Activated CD4-positive, alpha-beta memory T cell treated with anti-CD3 and anti-CD28 coated beads for 36 hours (primary cell): Measurements from ENCODE around the gene STRBP. TPM values are rescaled to one million over a fixed set of nuclear protein-coding genes. Genes with fewer than 3 reads are reported as not detected.
A peak's percentile ranks its signal among the peaks of the same experiment; 100 is the strongest.

Source experiments
- CTCF ChIA-PET: fragments of 350-600 bp; sonication (Branson Sonifier 250); formaldehyde crosslinking; loops from one replicate; lab custom pipeline; 2021; ENCODE audit warnings: antibody characterized with exemption, inconsistent platforms; lab: Charles Lee
- POLR2A ChIA-PET: fragments of 350-600 bp; sonication (Branson Sonifier 250); formaldehyde crosslinking; loops from one replicate; lab custom pipeline; 2021; ENCODE audit warnings: antibody characterized with exemption; lab: Charles Lee
- DNase-seq: peaks from one replicate; pipeline ENCODE4 v3.0.0-alpha.2; 2020
- H3K27ac Mint-ChIP-seq: one replicate; pipeline ENCODE4 v1.8.0; 2021; ENCODE audit warnings: mixed read lengths
- H3K27me3 Mint-ChIP-seq: one replicate; pipeline ENCODE4 v1.8.0; 2021; ENCODE audit warnings: mixed read lengths
- H3K36me3 Mint-ChIP-seq: one replicate; pipeline ENCODE4 v1.8.0; 2021; ENCODE audit warnings: mixed read lengths
- H3K4me1 Mint-ChIP-seq: one replicate; pipeline ENCODE4 v1.8.0; 2021; ENCODE audit warnings: low read depth, mixed read lengths
- H3K4me3 Mint-ChIP-seq: one replicate; pipeline ENCODE4 v1.8.0; 2021; ENCODE audit warnings: mild to moderate bottlenecking, mixed read lengths
- H3K9me3 Mint-ChIP-seq: one replicate; pipeline ENCODE4 v1.8.0; 2021; ENCODE audit warnings: mixed read lengths
- intact Hi-C: fragments of 100-400 bp; cut with micrococcal nuclease; formaldehyde crosslinking; loops from one replicate; pipeline ENCODE4 v1.15.1; 2023
- total RNA-seq, 2 experiments: library from RNA; stranded (reverse); gene quantifications; one replicate each; pipeline ENCODE4 v1.2.3, GENCODE V29; 2021

The STRBP gene
- 10 to 100 TPM; 27.5 to 29.1 TPM for total RNA-seq

DNA sequence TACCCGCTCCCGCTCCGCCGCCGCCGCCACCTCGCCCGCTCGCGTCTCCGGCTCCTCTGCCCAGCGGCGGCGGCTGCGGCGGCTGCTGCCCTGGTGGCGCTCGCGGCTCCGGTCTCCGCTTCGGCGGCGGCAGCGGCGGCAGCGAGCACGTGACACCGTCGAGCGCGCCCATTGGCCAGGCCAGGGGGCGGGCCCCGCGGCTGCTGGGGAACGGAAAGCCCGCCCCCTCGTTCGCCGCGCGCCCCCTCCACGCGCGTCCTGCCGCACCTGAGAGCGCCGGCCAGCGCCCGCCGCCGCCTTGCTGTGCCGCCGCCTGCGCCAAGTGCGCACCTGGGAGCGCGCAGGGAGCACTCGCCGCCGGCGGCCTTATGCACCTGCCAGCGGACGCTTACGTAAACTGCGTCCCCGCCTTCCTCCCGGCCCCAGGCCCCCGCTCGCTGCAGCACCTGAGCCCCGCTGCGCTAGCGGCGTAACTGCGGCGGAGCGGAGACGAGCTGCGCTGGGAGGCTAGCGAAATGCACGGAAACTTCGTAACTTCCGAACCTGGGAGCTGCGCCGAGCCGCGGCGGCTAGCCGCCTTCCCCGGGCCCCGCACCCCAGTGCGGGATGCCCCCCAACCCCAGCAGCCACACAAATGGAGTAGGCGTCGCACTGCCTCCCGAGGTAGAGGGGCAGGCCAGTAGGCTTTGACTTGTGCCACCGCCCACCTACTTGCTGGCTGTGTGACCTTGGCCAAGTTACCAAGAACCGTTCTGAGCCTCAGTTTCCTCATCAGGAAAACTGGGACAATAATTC is at the start of gene STRBP:
Gene STRBP, minus strand, starts transcription at position 122 of the 795 bp plus-strand sequence. CDS start 84,452 bp downstream, outside the sequence.
- Mint-ChIP-seq H3K36me3 (no peaks in the 10 kb centered on the region), H3K4me1 (peaks cover 18% of the 10 kb centered on the region), H3K4me3 (peak within 1 kb of the TSS; percentile 69), H3K27ac (no peak within 1 kb of the TSS), H3K9me3 (no peaks in the 10 kb centered on the region), H3K27me3 (no peaks in the 10 kb centered on the region)
- ChIA-PET POLR2A (interaction anchor here (0.7 to 1.1 kb wide), 2 partner anchors 54 to 71 kb away, joined by 3 to 4 read pairs; no protein-coding TSS in a partner anchor), CTCF (interaction anchor here (1.0 to 1.6 kb wide), 4 partner anchors 8 to 86 kb away, joined by 3 to 4 read pairs (median 4); no protein-coding TSS in a partner anchor)
- intact Hi-C loops = loop anchor here (1.0 to 2.0 kb wide), 4 partner anchors 36 to 71 kb away; no protein-coding TSS in a partner anchor
- peak; percentile 93 for DNase-seq

DNA sequence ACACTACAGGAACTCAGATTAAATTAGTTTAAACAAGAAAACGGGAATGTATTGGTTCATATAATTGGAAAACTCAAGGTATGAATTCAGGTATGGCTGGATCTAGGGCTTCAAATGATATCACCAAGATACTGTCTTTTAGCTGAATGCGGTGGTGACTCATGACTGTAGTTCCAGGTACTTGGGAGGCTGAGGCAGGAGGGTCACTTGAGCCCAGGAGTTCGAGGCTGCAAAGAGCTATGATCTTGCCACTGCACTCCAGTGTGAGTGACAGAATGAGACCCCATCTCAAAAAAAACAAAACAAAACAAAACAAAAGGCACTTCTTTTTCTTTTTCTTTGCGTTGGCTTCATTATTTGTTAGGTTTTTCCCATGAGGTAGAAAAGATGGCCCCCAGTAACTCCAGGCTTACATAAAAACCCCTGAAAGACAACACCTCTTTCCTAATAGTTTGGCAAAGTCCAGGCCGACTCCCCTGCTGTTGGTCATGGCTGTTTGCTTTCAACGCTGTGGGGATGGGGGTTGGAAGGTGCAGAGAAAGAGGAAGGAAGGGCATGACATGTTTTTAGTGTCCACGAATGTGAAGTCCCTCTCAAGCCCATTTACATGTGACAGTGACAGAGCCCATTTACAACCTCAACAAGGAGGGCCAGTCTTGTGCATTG is 47.8 kb upstream of the STRBP start:
- no peaks in the 10 kb centered on the region for H3K9me3 Mint-ChIP-seq
- H3K27me3 Mint-ChIP-seq = no peaks in the 10 kb centered on the region
- intact Hi-C loops = no loop called here
- no peak overlapping the region for H3K27ac Mint-ChIP-seq
- ChIA-PET POLR2A (no interaction called here), CTCF (no interaction called here)
- H3K36me3 Mint-ChIP-seq = no peaks in the 10 kb centered on the region
- no peak for DNase-seq
- peaks cover under 1% of the 10 kb centered on the region for H3K4me1 Mint-ChIP-seq
- no peak overlapping the region for H3K4me3 Mint-ChIP-seq

- CTCF ChIA-PET = no interaction called here
- H3K9me3 Mint-ChIP-seq = no peaks in the 10 kb centered on the region
- DNase-seq = no peak
- intact Hi-C loops = no loop called here
- H3K4me1 Mint-ChIP-seq = no peaks in the 10 kb centered on the region
- no peak overlapping the region for H3K27ac Mint-ChIP-seq
- no peaks in the 10 kb centered on the region for H3K27me3 Mint-ChIP-seq
- no peak overlapping the region for H3K4me3 Mint-ChIP-seq
- H3K36me3 Mint-ChIP-seq = no peaks in the 10 kb centered on the region
- POLR2A ChIA-PET = no interaction called here
Observed at GRCh38 chr9:123315635-123316034, 47.2 kb upstream of the STRBP start.

DNA sequence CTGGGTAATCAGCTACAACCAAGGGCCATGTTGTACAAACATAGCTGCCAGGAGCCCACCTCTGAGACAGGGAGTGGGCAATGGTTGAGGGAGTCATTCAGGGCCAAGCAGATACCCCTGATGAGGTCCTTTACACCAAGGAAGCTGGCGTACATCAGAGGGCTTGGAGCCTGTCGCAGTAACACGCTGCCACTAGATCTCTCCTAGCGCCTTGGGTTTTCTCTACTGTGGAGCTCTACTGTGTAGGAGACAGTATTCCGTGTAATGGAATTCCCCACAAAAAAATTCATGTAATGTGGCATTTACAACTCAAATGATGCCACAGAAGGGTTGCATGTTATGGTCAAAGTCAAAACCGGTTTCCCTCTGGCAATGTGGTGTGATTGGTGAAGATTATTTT is 46.2 kb upstream of the STRBP start:
- no peak for DNase-seq
- ChIA-PET POLR2A (no interaction called here), CTCF (no interaction called here)
- no peaks in the 10 kb centered on the region for H3K4me1 Mint-ChIP-seq
- H3K9me3 Mint-ChIP-seq = no peaks in the 10 kb centered on the region
- H3K4me3 Mint-ChIP-seq = no peak overlapping the region
- intact Hi-C loops = no loop called here
- no peak overlapping the region for H3K27ac Mint-ChIP-seq
- no peaks in the 10 kb centered on the region for H3K36me3 Mint-ChIP-seq
- H3K27me3 Mint-ChIP-seq = no peaks in the 10 kb centered on the region

- no peak for DNase-seq
- H3K9me3 Mint-ChIP-seq = no peaks in the 10 kb centered on the region
- H3K27me3 Mint-ChIP-seq = no peaks in the 10 kb centered on the region
- intact Hi-C loops = no loop called here
- no peak overlapping the region for H3K27ac Mint-ChIP-seq
- ChIA-PET POLR2A (no interaction called here), CTCF (no interaction called here)
- no peaks in the 10 kb centered on the region for H3K36me3 Mint-ChIP-seq
- no peak overlapping the region for H3K4me3 Mint-ChIP-seq
- H3K4me1 Mint-ChIP-seq = no peaks in the 10 kb centered on the region
Observed at GRCh38 chr9:123312306-123312877, 44.0 kb upstream of the STRBP start.

DNA sequence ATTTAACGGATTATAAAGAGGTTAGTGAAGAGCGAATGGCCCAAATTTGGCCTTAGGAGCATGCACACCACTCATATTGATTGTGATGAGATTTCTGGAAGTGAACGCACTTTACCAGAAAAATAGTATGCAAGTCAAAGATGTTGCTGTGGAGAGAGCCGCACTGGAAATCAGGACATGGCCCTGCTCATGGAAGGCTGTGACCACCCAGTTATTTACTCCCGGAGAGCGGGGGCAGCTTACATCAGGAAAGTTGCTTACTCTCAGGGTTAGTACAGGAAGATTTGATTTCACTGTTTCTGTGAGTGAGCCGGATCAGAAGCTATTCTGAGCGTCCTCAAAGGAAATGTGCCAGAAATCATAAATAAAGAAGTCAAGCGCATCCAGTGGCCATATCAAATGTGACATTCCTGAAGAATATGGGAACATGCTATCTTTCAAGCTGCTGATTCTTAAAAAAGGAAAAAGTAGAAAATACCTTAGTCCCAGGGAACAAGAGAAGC is 42.9 kb upstream of the STRBP start:
- intact Hi-C loops = no loop called here
- DNase-seq = no peak
- POLR2A ChIA-PET = no interaction called here
- no peak overlapping the region for H3K4me3 Mint-ChIP-seq
- no peaks in the 10 kb centered on the region for H3K4me1 Mint-ChIP-seq
- no peaks in the 10 kb centered on the region for H3K36me3 Mint-ChIP-seq
- no peaks in the 10 kb centered on the region for H3K27me3 Mint-ChIP-seq
- no peaks in the 10 kb centered on the region for H3K9me3 Mint-ChIP-seq
- CTCF ChIA-PET = no interaction called here
- H3K27ac Mint-ChIP-seq = no peak overlapping the region

GRCh38 chr9:123310551-123311249 is 42.3 kb upstream of the STRBP start:
- no peak overlapping the region for H3K27ac Mint-ChIP-seq
- no peaks in the 10 kb centered on the region for H3K4me1 Mint-ChIP-seq
- ChIA-PET CTCF (no interaction called here), POLR2A (no interaction called here)
- H3K9me3 Mint-ChIP-seq = no peaks in the 10 kb centered on the region
- no peaks in the 10 kb centered on the region for H3K36me3 Mint-ChIP-seq
- intact Hi-C loops = no loop called here
- H3K4me3 Mint-ChIP-seq = no peak overlapping the region
- no peak for DNase-seq
- H3K27me3 Mint-ChIP-seq = no peaks in the 10 kb centered on the region

DNA sequence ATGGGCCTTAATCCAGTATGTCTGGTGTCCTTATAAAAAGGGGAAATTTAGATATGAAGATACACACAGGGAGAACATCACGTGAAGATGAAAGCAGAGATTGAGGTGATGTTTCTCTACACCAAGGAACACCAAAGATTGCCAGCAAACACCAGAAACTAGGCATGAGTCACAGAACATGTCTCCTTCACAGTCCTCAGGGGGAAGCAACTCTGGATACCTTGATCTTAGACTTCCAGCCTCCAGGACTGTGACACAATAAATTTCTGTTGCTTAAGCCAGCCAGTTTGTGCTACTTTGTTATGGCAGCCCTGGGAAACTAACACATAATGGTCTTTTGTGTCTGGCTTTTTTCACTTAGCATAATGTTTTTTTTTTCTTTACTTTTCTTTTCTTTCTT is 41.2 kb upstream of the STRBP start:
- CTCF ChIA-PET = no interaction called here
- H3K27me3 Mint-ChIP-seq = no peaks in the 10 kb centered on the region
- DNase-seq = no peak
- no peaks in the 10 kb centered on the region for H3K36me3 Mint-ChIP-seq
- H3K9me3 Mint-ChIP-seq = no peaks in the 10 kb centered on the region
- POLR2A ChIA-PET = no interaction called here
- H3K27ac Mint-ChIP-seq = no peak overlapping the region
- H3K4me3 Mint-ChIP-seq = no peak overlapping the region
- H3K4me1 Mint-ChIP-seq = peaks cover 6% of the 10 kb centered on the region
- intact Hi-C loops = no loop called here

- ChIA-PET CTCF (no interaction called here), POLR2A (no interaction called here)
- no peak overlapping the region for H3K27ac Mint-ChIP-seq
- DNase-seq = no peak
- peaks cover 2% of the 10 kb centered on the region for H3K27me3 Mint-ChIP-seq
- H3K36me3 Mint-ChIP-seq = no peaks in the 10 kb centered on the region
- intact Hi-C loops = loop anchor here (2.0 kb wide), 2 partner anchors 17 to 37 kb away; partner anchors contain the start of gene STRBP
- H3K4me3 Mint-ChIP-seq = no peak overlapping the region
- H3K4me1 Mint-ChIP-seq = peaks cover 12% of the 10 kb centered on the region
- H3K9me3 Mint-ChIP-seq = no peaks in the 10 kb centered on the region
Observed at GRCh38 chr9:123305879-123306278, 37.5 kb upstream of the STRBP start.

- Mint-ChIP-seq H3K27me3 (peaks cover 2% of the 10 kb centered on the region), H3K4me3 (no peak overlapping the region), H3K9me3 (no peaks in the 10 kb centered on the region), H3K27ac (no peak overlapping the region), H3K36me3 (no peaks in the 10 kb centered on the region), H3K4me1 (peaks cover 12% of the 10 kb centered on the region)
- no peak for DNase-seq
- ChIA-PET POLR2A (interaction anchor here (1.0 kb wide), 1 partner anchor 36 kb away, joined by 3 read pairs; no protein-coding TSS in a partner anchor), CTCF (interaction anchor here (1.2 kb wide), 1 partner anchor 79 kb away, joined by 4 read pairs; no protein-coding TSS in a partner anchor)
- intact Hi-C loops = loop anchor here (1.0 to 2.0 kb wide), 3 partner anchors 18 to 36 kb away; partner anchors contain the start of gene STRBP
Observed at GRCh38 chr9:123304340-123304691, 35.9 kb upstream of the STRBP start.

DNA sequence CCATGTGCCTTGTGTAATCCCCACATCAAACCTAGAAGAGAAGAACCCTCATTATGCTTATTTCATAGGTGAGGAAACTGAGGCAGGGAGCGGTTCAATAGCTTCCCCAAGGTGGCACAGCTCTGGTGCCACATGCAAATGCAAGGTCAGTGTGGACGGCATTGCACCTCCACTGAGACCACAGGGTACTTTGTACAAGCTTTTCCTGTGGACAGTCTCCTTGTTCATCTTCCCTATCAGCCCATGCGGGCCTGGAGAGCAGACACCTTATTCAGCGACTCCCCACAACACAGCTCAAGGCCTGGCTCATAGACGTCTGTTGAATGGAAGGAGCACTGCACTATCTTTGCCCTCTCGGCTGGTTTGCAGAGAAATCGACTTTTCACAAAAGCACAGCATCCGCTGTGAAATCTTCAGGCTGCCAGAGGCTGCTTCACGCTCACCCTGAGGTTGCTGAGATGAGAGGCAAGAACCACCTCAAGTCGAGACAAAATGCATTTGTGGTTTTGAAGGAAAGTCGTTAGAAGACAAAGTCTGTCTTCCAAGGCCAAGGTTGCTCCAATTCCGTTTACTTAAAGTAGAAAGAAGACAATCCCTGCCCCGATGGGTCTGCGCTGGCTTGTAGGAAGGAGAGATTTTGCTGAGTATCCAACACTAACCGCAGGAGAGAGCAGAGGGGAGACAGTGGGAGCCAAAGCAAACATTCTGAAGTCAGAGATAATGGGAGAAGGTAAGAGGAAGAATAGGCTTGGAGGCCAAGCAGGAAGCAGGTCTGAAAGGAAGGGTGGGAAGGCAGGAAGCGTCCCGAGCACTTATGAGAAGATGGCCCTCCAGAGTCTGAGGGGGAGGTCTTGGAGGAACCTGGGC is 34.2 kb upstream of the STRBP start:
- peaks cover 12% of the 10 kb centered on the region for H3K4me1 Mint-ChIP-seq
- peaks cover 2% of the 10 kb centered on the region for H3K27me3 Mint-ChIP-seq
- ChIA-PET POLR2A (no interaction called here), CTCF (interaction anchor here (0.8 to 2.7 kb wide), 2 partner anchors 16 to 47 kb away, joined by 4 to 8 read pairs; no protein-coding TSS in a partner anchor)
- intact Hi-C loops = no loop called here
- no peaks in the 10 kb centered on the region for H3K9me3 Mint-ChIP-seq
- H3K27ac Mint-ChIP-seq = no peak overlapping the region
- DNase-seq = no peak
- no peak overlapping the region for H3K4me3 Mint-ChIP-seq
- H3K36me3 Mint-ChIP-seq = no peaks in the 10 kb centered on the region
